Cardiac fibroblast (primary cell): ENCODE measurements around the gene PRPF8.

Experiments
- DNase-seq, 2 donors: peaks; one replicate each; pipeline versions ENCODE4 v3.0.0 to v3.0.0-alpha.2; 2010; ENCODE audit warnings: low read depth in 2 of 2
- H3K4me3 ChIP-seq, 2 donors: replicated peaks in 1 of 2; 1 replicate in 1 of 2; 2 replicates in 1 of 2; pipeline ENCODE4 v1.5.1; 2011; ENCODE audit warnings: low read depth in 2 of 2, low read length in 2 of 2, mild to moderate bottlenecking in 2 of 2, moderate library complexity in 1 of 2
- TF ChIP-seq, protein P1 (sequence below): IDR thresholded peaks from one replicate; pipeline ENCODE4 v1.5.1; 2011; ENCODE audit warnings: low read depth, mild to moderate bottlenecking, low read length, inconsistent platforms

Gene PRPF8

GRCh38 chr17:1643293-1643998 is 41.2 kb downstream of the PRPF8 start:
- peak overlapping the region in 1 of 2 donors; percentile 34 for H3K4me3 ChIP-seq
- no peak for DNase-seq
- TF ChIP-seq, protein P1, sequence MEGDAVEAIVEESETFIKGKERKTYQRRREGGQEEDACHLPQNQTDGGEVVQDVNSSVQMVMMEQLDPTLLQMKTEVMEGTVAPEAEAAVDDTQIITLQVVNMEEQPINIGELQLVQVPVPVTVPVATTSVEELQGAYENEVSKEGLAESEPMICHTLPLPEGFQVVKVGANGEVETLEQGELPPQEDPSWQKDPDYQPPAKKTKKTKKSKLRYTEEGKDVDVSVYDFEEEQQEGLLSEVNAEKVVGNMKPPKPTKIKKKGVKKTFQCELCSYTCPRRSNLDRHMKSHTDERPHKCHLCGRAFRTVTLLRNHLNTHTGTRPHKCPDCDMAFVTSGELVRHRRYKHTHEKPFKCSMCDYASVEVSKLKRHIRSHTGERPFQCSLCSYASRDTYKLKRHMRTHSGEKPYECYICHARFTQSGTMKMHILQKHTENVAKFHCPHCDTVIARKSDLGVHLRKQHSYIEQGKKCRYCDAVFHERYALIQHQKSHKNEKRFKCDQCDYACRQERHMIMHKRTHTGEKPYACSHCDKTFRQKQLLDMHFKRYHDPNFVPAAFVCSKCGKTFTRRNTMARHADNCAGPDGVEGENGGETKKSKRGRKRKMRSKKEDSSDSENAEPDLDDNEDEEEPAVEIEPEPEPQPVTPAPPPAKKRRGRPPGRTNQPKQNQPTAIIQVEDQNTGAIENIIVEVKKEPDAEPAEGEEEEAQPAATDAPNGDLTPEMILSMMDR: no peak

GRCh38 chr17:1641065-1641403 is 43.6 kb downstream of the PRPF8 start:
- no peak overlapping the region for H3K4me3 ChIP-seq
- no peak for DNase-seq
- TF ChIP-seq, protein P1: no peak

DNA sequence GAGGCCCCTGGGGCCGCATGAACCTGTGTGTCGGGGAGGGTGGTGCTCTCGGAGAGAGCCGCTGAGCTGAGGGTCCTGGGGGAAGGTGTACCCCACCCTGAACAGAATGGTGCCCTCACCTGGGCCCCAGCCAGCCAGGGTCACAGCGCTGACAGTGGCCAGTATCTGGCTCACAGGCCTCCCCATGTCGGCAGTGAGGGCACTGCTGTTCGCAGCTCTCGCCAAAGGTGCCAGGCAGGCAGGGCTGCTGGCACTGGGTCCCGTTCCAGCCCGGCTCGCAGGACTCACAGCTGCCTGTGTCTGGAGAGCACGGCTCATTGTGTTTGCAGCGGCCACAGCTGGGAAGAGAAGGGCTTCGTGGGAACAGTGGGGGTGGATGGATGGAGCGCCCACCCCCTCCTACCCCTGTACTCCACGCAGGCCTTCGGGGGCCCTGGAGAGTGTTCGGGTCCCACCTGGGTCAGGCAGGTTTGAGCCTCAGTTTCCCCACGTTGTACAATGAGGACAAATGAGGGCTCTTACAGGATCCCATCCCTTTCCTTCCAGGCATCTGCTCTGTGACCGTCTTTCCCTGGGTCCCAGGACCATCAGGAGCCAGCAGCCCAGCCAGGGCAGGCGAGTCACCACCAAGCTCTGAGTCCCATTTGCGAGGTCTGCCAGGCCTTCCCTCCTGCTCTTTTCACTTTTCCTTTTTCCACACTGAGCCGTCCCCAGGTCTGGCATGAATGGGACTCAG is 44.2 kb downstream of the PRPF8 start:
- TF ChIP-seq, protein P1: no peak
- no peak overlapping the region for H3K4me3 ChIP-seq
- DNase-seq: no peak

- no peak overlapping the region for H3K4me3 ChIP-seq
- TF ChIP-seq, protein P1: no peak
- no peak for DNase-seq
Measured at GRCh38 chr17:1639549-1640180, 45.0 kb downstream of the PRPF8 start.

- H3K4me3 ChIP-seq: no peak overlapping the region
- TF ChIP-seq, protein P1: no peak
- DNase-seq: no peak
Measured at GRCh38 chr17:1638624-1639300, 45.9 kb downstream of the PRPF8 start.

GRCh38 chr17:1638171-1638590 is 46.5 kb downstream of the PRPF8 start:
- TF ChIP-seq, protein P1: no peak
- no peak overlapping the region for H3K4me3 ChIP-seq
- DNase-seq: no peak
